Kidney (tissue), 14 donors: Measurements from ENCODE around the gene RGL2. TPM values are rescaled to one million over a fixed set of nuclear protein-coding genes. Genes with fewer than 3 reads are reported as not detected.

Experiments
- DNase-seq, 5 donors: peaks; one replicate each; pipeline ENCODE4 v3.0.0-alpha.2; 2013 to 2020
- FAIRE-seq: peaks from 2 replicates; lab custom pipeline; 2012; peaks lifted over from hg19 to GRCh38; lab: Jason Lieb, UNC
- H3K27ac ChIP-seq, 2 donors: one replicate each; pipeline ENCODE4 v1.7.0; 2013; ENCODE audit warnings: low read depth in 2 of 2, low read length in 2 of 2, inconsistent platforms in 1 of 2
- H3K27me3 ChIP-seq: one replicate; pipeline ENCODE4 v1.7.1; 2013; ENCODE audit warnings: low read length, inconsistent platforms; ENCODE audit not compliant: control insufficient read depth, insufficient read depth
- H3K36me3 ChIP-seq, 3 donors: one replicate each; pipeline versions ENCODE4 v1.7.0 to v1.7.1; 2013; ENCODE audit warnings: low read length in 3 of 3, control low read depth in 1 of 3, inconsistent platforms in 1 of 3; ENCODE audit not compliant: insufficient read depth in 3 of 3, control insufficient read depth in 2 of 3
- H3K4me1 ChIP-seq, 3 donors: one replicate each; pipeline versions ENCODE4 v1.7.0 to v1.7.1; 2013; ENCODE audit warnings: low read length in 3 of 3, inconsistent platforms in 1 of 3, low read depth in 1 of 3; ENCODE audit not compliant: control insufficient read depth in 2 of 3, insufficient read depth in 2 of 3
- H3K4me3 ChIP-seq, 3 donors: one replicate each; pipeline versions ENCODE4 v1.7.0 to v1.8.1; 2013; ENCODE audit warnings: low read length in 3 of 3, control low read depth in 1 of 3, inconsistent platforms in 1 of 3
- H3K9ac ChIP-seq, 3 donors: one replicate each; pipeline versions ENCODE4 v1.7.0 to v1.7.1; 2013; ENCODE audit warnings: low read length in 3 of 3, control low read depth in 1 of 3, inconsistent platforms in 1 of 3
- H3K9me3 ChIP-seq, 3 donors: one replicate each; pipeline versions ENCODE4 v1.7.0 to v1.7.1; 2013; ENCODE audit warnings: low read length in 3 of 3, control low read depth in 1 of 3, inconsistent platforms in 1 of 3; ENCODE audit not compliant: control insufficient read depth in 2 of 3, insufficient read depth in 1 of 3
- CTCF ChIP-seq: IDR thresholded peaks from 3 replicates; pipeline ENCODE4 v1.5.1; 2012; ENCODE audit warnings: mild to moderate bottlenecking, moderate library complexity, borderline replicate concordance; ENCODE audit not compliant: insufficient read depth; ENCODE audit errors: extremely low read depth
- intact Hi-C: fragments of 100-400 bp; cut with DNase I; formaldehyde crosslinking; loops from one replicate; pipeline ENCODE4 v1.11.1; 2022
- polyA plus RNA-seq: library from polyadenylated mRNA; stranded (reverse); fragments of 350-450 nt; fragmentation: Illumina TruSeq; extraction: RNeasy Lipid Tissue Mini Kit (QIAGEN cat#74804); gene quantifications from one replicate; pipeline ENCODE4 v1.2.3, GENCODE V29; 2014; ENCODE audit warnings: low read depth, low replicate concordance; ENCODE audit not compliant: insufficient read depth
- total RNA-seq: library from RNA; stranded (reverse); fragmentation: NEBNext Ultra II Directional; extraction: Animal tissue kit (Norgen Biotek cat#: 25700); gene quantifications from one replicate; pipeline ENCODE4 v1.2.1, GENCODE V29; 2021
- donor health status: control.
- donor health status: control.
- donor health status: control.
- donor health status: control.
- donor health status: control.
- donor health status: DM: yes; HTN: yes; CAD: no.
- donor health status: Normal renal cell carcinoma (clear cell type).

RGL2 gene
- total and polyA plus RNA-seq, 2 donors from 2014 or later: 56.2 to 92.4 TPM

DNA sequence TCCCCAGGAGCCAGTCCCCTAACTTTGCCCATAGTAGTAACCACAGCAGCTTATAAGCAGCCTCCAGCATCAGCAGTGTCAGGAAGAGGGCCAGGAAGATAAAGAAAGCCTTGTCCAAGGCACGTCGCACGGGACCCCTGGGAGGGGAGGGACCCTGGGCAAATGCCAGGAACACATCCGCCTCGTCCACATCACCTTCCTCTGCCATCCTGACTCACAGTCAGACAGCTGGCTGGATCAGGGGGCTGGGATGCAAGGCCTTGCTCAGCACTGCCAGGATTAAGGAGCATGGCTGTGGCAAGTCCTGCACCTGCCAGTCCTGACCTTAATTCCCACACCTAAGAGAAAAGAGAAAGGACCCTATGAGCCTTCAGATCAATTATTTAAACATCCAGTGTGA is 30.3 kb upstream of the RGL2 start:
- DNase-seq: no peak
- H3K4me1 ChIP-seq: peaks cover 0 to 2% (median 0%) of the 10 kb centered on the region in 3 donors
- H3K4me3 ChIP-seq: no peak overlapping the region
- FAIRE-seq: no peak
- no peaks in the 10 kb centered on the region for H3K36me3 ChIP-seq
- H3K9me3 ChIP-seq: no peaks in the 10 kb centered on the region
- no peak overlapping the region for H3K27ac ChIP-seq
- H3K27me3 ChIP-seq: no peaks in the 10 kb centered on the region
- TF ChIP-seq CTCF: no peak
- intact Hi-C loops: no loop called here
- no peak overlapping the region for H3K9ac ChIP-seq

DNA sequence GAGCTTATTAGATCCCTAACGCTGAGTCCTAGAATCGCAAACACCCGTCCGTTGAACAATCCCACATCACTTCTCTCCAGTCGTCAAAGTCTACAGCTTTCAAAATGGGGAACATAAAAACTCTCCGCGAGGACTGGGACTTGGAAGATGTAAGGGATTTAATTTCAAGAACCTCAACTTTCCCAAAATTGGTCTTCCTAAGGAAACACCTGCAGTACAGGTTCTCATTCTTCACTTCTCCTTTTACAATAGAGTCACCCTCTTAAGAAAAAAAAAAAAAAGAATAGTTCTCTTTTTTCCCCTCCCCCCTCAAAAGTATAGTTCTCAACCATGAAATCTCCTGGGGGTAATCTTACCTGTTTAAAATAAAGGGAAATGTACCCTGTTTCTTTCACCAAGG is 25.4 kb upstream of the RGL2 start:
- Histone ChIP-seq H3K27ac (no peak overlapping the region), H3K9me3 (no peaks in the 10 kb centered on the region), H3K36me3 (peaks cover 5 to 14% (median 11%) of the 10 kb centered on the region in 3 donors), H3K27me3 (no peaks in the 10 kb centered on the region), H3K9ac (peak overlapping the region in 1 of 3 donors; percentile 97), H3K4me1 (peaks cover 0 to 17% (median 10%) of the 10 kb centered on the region in 3 donors), H3K4me3 (peak overlapping the region in 2 of 3 donors; percentile 81 to 91)
- no peak for FAIRE-seq
- no peak for TF ChIP-seq CTCF
- DNase-seq: peak in 1 of 5 donors; percentile 11
- intact Hi-C loops: no loop called here

DNA sequence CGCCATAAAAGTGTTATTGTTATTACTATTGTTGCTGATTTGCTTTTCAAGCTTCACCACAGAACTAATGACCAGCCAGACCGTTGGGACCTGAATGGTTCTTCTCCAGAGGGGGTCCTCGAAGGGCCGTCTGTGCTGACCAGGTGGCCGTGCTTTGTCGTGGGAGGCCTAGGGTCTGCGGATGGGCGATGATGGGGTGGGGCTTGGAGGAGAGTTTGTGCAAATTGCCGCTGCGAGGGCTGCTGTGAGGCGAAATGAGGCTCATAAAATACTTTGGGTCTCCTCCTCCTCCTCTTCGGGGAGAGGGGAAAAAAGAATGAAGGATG is 24.8 kb upstream of the RGL2 start:
- Histone ChIP-seq H3K4me1 (peaks cover 0 to 21% (median 15%) of the 10 kb centered on the region in 3 donors), H3K27me3 (no peaks in the 10 kb centered on the region), H3K9me3 (no peaks in the 10 kb centered on the region), H3K36me3 (peaks cover 5 to 17% (median 11%) of the 10 kb centered on the region in 3 donors), H3K9ac (peak overlapping the region in 2 of 3 donors; percentile 85 to 97), H3K27ac (peak overlapping the region; percentile 79), H3K4me3 (peak overlapping the region; percentile 81 to 92 (median 91))
- no peak for TF ChIP-seq CTCF
- intact Hi-C loops: no loop called here
- DNase-seq (peak in 1 of 5 donors; percentile 81), FAIRE-seq (no peak)

- DNase-seq (no peak), FAIRE-seq (no peak)
- Histone ChIP-seq H3K27me3 (no peaks in the 10 kb centered on the region), H3K4me1 (peaks cover 0 to 27% (median 21%) of the 10 kb centered on the region in 3 donors), H3K27ac (no peak overlapping the region), H3K9ac (peak overlapping the region in 1 of 3 donors; percentile 97), H3K4me3 (no peak overlapping the region), H3K9me3 (no peaks in the 10 kb centered on the region), H3K36me3 (peaks cover 5 to 17% (median 11%) of the 10 kb centered on the region in 3 donors)
- intact Hi-C loops: no loop called here
- TF ChIP-seq CTCF: no peak
Measured at GRCh38 chr6:33321227-33321626, 22.5 kb upstream of the RGL2 start.
